ENCODE measurements around the gene C5orf52.

The C5orf52 gene

DNA sequence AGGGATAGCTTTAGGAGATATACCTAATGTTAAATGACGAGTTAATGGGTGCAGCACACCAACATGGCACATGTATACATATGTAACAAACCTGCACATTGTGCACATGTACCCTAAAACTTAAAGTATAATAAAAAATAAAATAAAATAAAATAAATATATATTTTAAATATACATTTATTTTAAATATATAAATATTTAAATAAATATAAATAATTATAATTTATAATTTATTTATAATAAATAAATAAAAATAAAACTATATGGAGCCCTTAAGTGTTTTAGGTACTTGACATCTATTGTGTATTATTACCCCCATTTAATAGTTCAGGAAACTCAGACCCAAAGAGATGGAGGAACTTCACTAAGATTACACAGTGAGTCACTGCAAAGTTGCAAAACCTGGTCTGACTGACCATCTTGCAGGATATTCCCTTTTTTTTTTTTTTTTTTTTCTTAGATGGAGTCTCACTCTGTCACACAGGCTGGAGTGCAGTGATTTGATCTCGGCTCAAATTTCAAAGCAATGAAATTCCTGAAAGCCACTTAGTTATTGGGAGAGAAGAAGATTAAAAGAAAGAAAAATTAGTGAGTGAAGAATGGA is 5.8 kb upstream of the C5orf52 start:
- no peak for TF ChIP-seq ARNTL (CRISPR knock-in tag; IDR thresholded peaks at IDR 0.05; ENCODE audit: borderline replicate concordance, low read depth)
- TF ChIP-seq SNAI2 (CRISPR knock-in tag; IDR thresholded peaks at IDR 0.05), result no peak
- no peak for TF ChIP-seq ZC3H10 (CRISPR knock-in tag; IDR thresholded peaks at IDR 0.05)
- no peak for TF ChIP-seq ZNF70 (CRISPR knock-in tag; IDR thresholded peaks at IDR 0.05)
- TF ChIP-seq, protein P1, sequence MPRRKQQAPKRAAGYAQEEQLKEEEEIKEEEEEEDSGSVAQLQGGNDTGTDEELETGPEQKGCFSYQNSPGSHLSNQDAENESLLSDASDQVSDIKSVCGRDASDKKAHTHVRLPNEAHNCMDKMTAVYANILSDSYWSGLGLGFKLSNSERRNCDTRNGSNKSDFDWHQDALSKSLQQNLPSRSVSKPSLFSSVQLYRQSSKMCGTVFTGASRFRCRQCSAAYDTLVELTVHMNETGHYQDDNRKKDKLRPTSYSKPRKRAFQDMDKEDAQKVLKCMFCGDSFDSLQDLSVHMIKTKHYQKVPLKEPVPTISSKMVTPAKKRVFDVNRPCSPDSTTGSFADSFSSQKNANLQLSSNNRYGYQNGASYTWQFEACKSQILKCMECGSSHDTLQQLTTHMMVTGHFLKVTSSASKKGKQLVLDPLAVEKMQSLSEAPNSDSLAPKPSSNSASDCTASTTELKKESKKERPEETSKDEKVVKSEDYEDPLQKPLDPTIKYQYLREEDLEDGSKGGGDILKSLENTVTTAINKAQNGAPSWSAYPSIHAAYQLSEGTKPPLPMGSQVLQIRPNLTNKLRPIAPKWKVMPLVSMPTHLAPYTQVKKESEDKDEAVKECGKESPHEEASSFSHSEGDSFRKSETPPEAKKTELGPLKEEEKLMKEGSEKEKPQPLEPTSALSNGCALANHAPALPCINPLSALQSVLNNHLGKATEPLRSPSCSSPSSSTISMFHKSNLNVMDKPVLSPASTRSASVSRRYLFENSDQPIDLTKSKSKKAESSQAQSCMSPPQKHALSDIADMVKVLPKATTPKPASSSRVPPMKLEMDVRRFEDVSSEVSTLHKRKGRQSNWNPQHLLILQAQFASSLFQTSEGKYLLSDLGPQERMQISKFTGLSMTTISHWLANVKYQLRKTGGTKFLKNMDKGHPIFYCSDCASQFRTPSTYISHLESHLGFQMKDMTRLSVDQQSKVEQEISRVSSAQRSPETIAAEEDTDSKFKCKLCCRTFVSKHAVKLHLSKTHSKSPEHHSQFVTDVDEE (CRISPR knock-in tag; IDR thresholded peaks at IDR 0.05), result no peak
- TF ChIP-seq GLIS3 (CRISPR knock-in tag; IDR thresholded peaks at IDR 0.05), result no peak
- TF ChIP-seq, protein P2, sequence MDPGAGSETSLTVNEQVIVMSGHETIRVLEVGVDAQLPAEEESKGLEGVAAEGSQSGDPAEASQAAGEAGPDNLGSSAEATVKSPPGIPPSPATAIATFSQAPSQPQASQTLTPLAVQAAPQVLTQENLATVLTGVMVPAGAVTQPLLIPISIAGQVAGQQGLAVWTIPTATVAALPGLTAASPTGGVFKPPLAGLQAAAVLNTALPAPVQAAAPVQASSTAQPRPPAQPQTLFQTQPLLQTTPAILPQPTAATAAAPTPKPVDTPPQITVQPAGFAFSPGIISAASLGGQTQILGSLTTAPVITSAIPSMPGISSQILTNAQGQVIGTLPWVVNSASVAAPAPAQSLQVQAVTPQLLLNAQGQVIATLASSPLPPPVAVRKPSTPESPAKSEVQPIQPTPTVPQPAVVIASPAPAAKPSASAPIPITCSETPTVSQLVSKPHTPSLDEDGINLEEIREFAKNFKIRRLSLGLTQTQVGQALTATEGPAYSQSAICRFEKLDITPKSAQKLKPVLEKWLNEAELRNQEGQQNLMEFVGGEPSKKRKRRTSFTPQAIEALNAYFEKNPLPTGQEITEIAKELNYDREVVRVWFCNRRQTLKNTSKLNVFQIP (CRISPR knock-in tag; IDR thresholded peaks at IDR 0.05; ENCODE audit: borderline replicate concordance, low read depth), result no peak
- no peak for TF ChIP-seq ESRRG (CRISPR knock-in tag; IDR thresholded peaks at IDR 0.05)
- TF ChIP-seq, protein P3, sequence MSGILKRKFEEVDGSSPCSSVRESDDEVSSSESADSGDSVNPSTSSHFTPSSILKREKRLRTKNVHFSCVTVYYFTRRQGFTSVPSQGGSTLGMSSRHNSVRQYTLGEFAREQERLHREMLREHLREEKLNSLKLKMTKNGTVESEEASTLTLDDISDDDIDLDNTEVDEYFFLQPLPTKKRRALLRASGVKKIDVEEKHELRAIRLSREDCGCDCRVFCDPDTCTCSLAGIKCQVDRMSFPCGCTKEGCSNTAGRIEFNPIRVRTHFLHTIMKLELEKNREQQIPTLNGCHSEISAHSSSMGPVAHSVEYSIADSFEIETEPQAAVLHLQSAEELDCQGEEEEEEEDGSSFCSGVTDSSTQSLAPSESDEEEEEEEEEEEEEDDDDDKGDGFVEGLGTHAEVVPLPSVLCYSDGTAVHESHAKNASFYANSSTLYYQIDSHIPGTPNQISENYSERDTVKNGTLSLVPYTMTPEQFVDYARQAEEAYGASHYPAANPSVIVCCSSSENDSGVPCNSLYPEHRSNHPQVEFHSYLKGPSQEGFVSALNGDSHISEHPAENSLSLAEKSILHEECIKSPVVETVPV (CRISPR knock-in tag; IDR thresholded peaks at IDR 0.05), result no peak
- no peak for TF ChIP-seq ZNF8 (CRISPR knock-in tag; IDR thresholded peaks at IDR 0.05)
- no peak for TF ChIP-seq BACH2 (CRISPR knock-in tag; IDR thresholded peaks at IDR 0.05; ENCODE audit: borderline replicate concordance)
- no peak for TF ChIP-seq OSR1 (CRISPR knock-in tag; IDR thresholded peaks at IDR 0.05)
- TF ChIP-seq ZFP30 (CRISPR knock-in tag; IDR thresholded peaks at IDR 0.05), result no peak
- TF ChIP-seq, protein P4, sequence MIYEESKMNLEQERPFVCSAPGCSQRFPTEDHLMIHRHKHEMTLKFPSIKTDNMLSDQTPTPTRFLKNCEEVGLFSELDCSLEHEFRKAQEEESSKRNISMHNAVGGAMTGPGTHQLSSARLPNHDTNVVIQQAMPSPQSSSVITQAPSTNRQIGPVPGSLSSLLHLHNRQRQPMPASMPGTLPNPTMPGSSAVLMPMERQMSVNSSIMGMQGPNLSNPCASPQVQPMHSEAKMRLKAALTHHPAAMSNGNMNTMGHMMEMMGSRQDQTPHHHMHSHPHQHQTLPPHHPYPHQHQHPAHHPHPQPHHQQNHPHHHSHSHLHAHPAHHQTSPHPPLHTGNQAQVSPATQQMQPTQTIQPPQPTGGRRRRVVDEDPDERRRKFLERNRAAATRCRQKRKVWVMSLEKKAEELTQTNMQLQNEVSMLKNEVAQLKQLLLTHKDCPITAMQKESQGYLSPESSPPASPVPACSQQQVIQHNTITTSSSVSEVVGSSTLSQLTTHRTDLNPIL (CRISPR knock-in tag; IDR thresholded peaks at IDR 0.05; ENCODE audit: low read depth), result no peak
- TF ChIP-seq, protein P5, sequence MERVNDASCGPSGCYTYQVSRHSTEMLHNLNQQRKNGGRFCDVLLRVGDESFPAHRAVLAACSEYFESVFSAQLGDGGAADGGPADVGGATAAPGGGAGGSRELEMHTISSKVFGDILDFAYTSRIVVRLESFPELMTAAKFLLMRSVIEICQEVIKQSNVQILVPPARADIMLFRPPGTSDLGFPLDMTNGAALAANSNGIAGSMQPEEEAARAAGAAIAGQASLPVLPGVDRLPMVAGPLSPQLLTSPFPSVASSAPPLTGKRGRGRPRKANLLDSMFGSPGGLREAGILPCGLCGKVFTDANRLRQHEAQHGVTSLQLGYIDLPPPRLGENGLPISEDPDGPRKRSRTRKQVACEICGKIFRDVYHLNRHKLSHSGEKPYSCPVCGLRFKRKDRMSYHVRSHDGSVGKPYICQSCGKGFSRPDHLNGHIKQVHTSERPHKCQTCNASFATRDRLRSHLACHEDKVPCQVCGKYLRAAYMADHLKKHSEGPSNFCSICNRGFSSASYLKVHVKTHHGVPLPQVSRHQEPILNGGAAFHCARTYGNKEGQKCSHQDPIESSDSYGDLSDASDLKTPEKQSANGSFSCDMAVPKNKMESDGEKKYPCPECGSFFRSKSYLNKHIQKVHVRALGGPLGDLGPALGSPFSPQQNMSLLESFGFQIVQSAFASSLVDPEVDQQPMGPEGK (CRISPR knock-in tag; IDR thresholded peaks at IDR 0.05; ENCODE audit: borderline replicate concordance), result no peak

DNA sequence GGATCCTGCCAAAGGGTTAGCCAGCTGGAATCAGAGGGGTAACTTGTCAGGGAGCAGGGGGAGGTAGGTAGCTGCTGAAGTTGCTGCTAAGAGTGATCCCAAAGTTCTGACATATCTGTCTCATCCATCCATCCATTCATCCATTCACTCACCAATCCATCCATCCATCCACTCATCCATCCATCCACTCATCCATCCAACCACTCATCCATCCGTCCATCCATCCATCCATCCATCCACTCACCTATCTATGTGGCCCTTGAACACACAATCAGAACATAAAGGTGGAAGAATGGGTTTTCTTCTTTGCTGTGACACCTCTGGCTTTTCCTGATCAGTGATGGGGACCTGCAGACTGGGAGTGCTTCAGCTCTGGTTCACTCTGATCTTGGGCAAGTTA is 3.0 kb upstream of the C5orf52 start:
- no peak for ATAC-seq
- no peak for TF ChIP-seq SNAI2 (CRISPR knock-in tag; IDR thresholded peaks at IDR 0.05)
- no peak for TF ChIP-seq ZC3H10 (CRISPR knock-in tag; IDR thresholded peaks at IDR 0.05)
- TF ChIP-seq, protein P3 (CRISPR knock-in tag; IDR thresholded peaks at IDR 0.05), result no peak
- no peak for TF ChIP-seq RARB (CRISPR knock-in tag; IDR thresholded peaks at IDR 0.05)
- TF ChIP-seq, protein P1 (CRISPR knock-in tag; IDR thresholded peaks at IDR 0.05), result no peak
- TF ChIP-seq TOX (CRISPR knock-in tag; IDR thresholded peaks at IDR 0.05; ENCODE audit: borderline replicate concordance), result no peak
- TF ChIP-seq, protein P4 (CRISPR knock-in tag; IDR thresholded peaks at IDR 0.05; ENCODE audit: low read depth), result no peak
- no peak for TF ChIP-seq GLIS3 (CRISPR knock-in tag; IDR thresholded peaks at IDR 0.05)
- no peak for TF ChIP-seq ISL1 (CRISPR knock-in tag; IDR thresholded peaks at IDR 0.05)
- TF ChIP-seq ESRRG (CRISPR knock-in tag; IDR thresholded peaks at IDR 0.05), result no peak
- TF ChIP-seq BACH2 (CRISPR knock-in tag; IDR thresholded peaks at IDR 0.05; ENCODE audit: borderline replicate concordance), result no peak

More for the DNA sequence above, 5.8 kb upstream of the C5orf52 start:
- no peak; the same call in 2 of the 3 replicates for ATAC-seq
